Mucosa of rectum (tissue), 2 donors: ENCODE measurements around the gene OTX1.
A peak's percentile ranks its signal among the peaks of the same experiment; 100 is the strongest.

Experiments used
- H3K27ac ChIP-seq, 2 donors: one replicate each; pipeline ENCODE4 v1.7.0; 2013; ENCODE audit warnings: inconsistent platforms in 2 of 2, low read depth in 2 of 2, low read length in 2 of 2
- H3K27me3 ChIP-seq, 2 donors: one replicate each; pipeline ENCODE4 v1.7.0; 2013; ENCODE audit warnings: low read length in 2 of 2; ENCODE audit not compliant: control insufficient read depth in 2 of 2, insufficient read depth in 2 of 2
- H3K36me3 ChIP-seq, 2 donors: one replicate each; pipeline ENCODE4 v1.7.0; 2013; ENCODE audit warnings: low read length in 2 of 2; ENCODE audit not compliant: control insufficient read depth in 2 of 2, insufficient read depth in 2 of 2
- H3K4me1 ChIP-seq, 2 donors: one replicate each; pipeline ENCODE4 v1.7.0; 2013; ENCODE audit warnings: low read length in 2 of 2, mild to moderate bottlenecking in 1 of 2; ENCODE audit not compliant: control insufficient read depth in 2 of 2, insufficient read depth in 2 of 2
- H3K4me3 ChIP-seq, 2 donors: one replicate each; pipeline ENCODE4 v1.7.0; 2013; ENCODE audit warnings: low read length in 2 of 2
- H3K9ac ChIP-seq, 2 donors: one replicate each; pipeline ENCODE4 v1.7.0; 2013; ENCODE audit warnings: low read length in 2 of 2, low read depth in 1 of 2, mild to moderate bottlenecking in 1 of 2
- H3K9me3 ChIP-seq, 2 donors: one replicate each; pipeline ENCODE4 v1.7.0; 2013; ENCODE audit warnings: low read length in 2 of 2; ENCODE audit not compliant: control insufficient read depth in 2 of 2
- donor health status: healthy.
- donor health status: Normal muscosa, but diverticular disease.

OTX1 gene

GRCh38 chr2:63044362-63045327, 6.0 kb upstream of the OTX1 start:
- H3K27ac ChIP-seq, result no peak overlapping the region
- H3K27me3 ChIP-seq, result peaks cover 29 to 34% of the 10 kb centered on the region in 2 donors

GRCh38 chr2:63046552-63046951, 4.1 kb upstream of the OTX1 start:
- Histone ChIP-seq H3K36me3 (no peaks in the 10 kb centered on the region), H3K9me3 (no peaks in the 10 kb centered on the region), H3K27me3 (peaks cover 39 to 43% of the 10 kb centered on the region in 2 donors), H3K4me3 (no peak overlapping the region), H3K4me1 (peaks cover 15 to 23% of the 10 kb centered on the region in 2 donors), H3K27ac (no peak overlapping the region), H3K9ac (no peak overlapping the region)

More at GRCh38 chr2:63044362-63045327, 6.0 kb upstream of the OTX1 start:
- Histone ChIP-seq H3K4me1 (peaks cover 8 to 14% of the 10 kb centered on the region in 2 donors), H3K9me3 (no peaks in the 10 kb centered on the region), H3K9ac (no peak overlapping the region), H3K4me3 (no peak overlapping the region), H3K36me3 (no peaks in the 10 kb centered on the region)

GRCh38 chr2:63046961-63047320, 3.7 kb upstream of the OTX1 start:
- Histone ChIP-seq H3K4me3 (peak overlapping the region in 1 of 2 donors; percentile 20), H3K36me3 (no peaks in the 10 kb centered on the region), H3K9ac (no peak overlapping the region), H3K27ac (no peak overlapping the region), H3K27me3 (peaks cover 40 to 45% of the 10 kb centered on the region in 2 donors), H3K9me3 (no peaks in the 10 kb centered on the region), H3K4me1 (peaks cover 15 to 23% of the 10 kb centered on the region in 2 donors)

GRCh38 chr2:63047321-63048279, 3.0 kb upstream of the OTX1 start:
- Histone ChIP-seq H3K9ac (no peak overlapping the region), H3K4me1 (peaks cover 15 to 23% of the 10 kb centered on the region in 2 donors), H3K4me3 (peak overlapping the region; percentile 20 to 32), H3K27ac (no peak overlapping the region), H3K27me3 (peaks cover 45 to 52% of the 10 kb centered on the region in 2 donors), H3K36me3 (no peaks in the 10 kb centered on the region), H3K9me3 (no peaks in the 10 kb centered on the region)

GRCh38 chr2:63048367-63049171, 2.1 kb upstream of the OTX1 start:
- Histone ChIP-seq H3K27me3 (peaks cover 54 to 61% of the 10 kb centered on the region in 2 donors), H3K36me3 (no peaks in the 10 kb centered on the region), H3K4me3 (peak overlapping the region in 1 of 2 donors; percentile 11), H3K27ac (no peak overlapping the region), H3K9ac (no peak overlapping the region), H3K9me3 (no peaks in the 10 kb centered on the region), H3K4me1 (peaks cover 15 to 23% of the 10 kb centered on the region in 2 donors)

GRCh38 chr2:63049211-63049969, 1.2 kb upstream of the OTX1 start:
- Histone ChIP-seq H3K36me3 (no peaks in the 10 kb centered on the region), H3K27ac (no peak overlapping the region), H3K4me3 (peak overlapping the region; percentile 49 to 58), H3K9ac (no peak overlapping the region), H3K9me3 (no peaks in the 10 kb centered on the region), H3K27me3 (peaks cover 59 to 69% of the 10 kb centered on the region in 2 donors), H3K4me1 (peaks cover 15 to 30% of the 10 kb centered on the region in 2 donors)

- Histone ChIP-seq H3K4me3 (peak overlapping the region; percentile 49 to 58), H3K9ac (no peak overlapping the region), H3K4me1 (peaks cover 15 to 35% of the 10 kb centered on the region in 2 donors), H3K36me3 (no peaks in the 10 kb centered on the region), H3K27ac (no peak overlapping the region), H3K27me3 (peaks cover 64 to 75% of the 10 kb centered on the region in 2 donors), H3K9me3 (no peaks in the 10 kb centered on the region)
Observed at GRCh38 chr2:63049970-63050333, 678 bp upstream of the OTX1 start.

- H3K4me1 ChIP-seq, result peaks cover 23 to 47% of the 10 kb centered on the region in 2 donors
Observed at GRCh38 chr2:63051042-63051794, 588 bp downstream of the OTX1 start.

More at GRCh38 chr2:63051042-63051794, 588 bp downstream of the OTX1 start:
- peak overlapping the region in 1 of 2 donors; percentile 13 for H3K9ac ChIP-seq
- H3K9me3 ChIP-seq, result no peaks in the 10 kb centered on the region
- no peak overlapping the region for H3K27ac ChIP-seq
- peaks cover 77 to 84% of the 10 kb centered on the region in 2 donors for H3K27me3 ChIP-seq
- H3K36me3 ChIP-seq, result no peaks in the 10 kb centered on the region
- peak overlapping the region; percentile 55 to 71 for H3K4me3 ChIP-seq
